GM10266 (cell line): ENCODE data around the gene PTH.

Experiments used
- DNase-seq: peaks from one replicate; pipeline ENCODE4 v3.0.0; 2012; ENCODE audit errors: extremely low spot score
- TF ChIP-seq, protein P1 (sequence below): IDR thresholded peaks from 2 replicates; pipeline ENCODE4 v1.5.1; 2012; ENCODE audit warnings: mild to moderate bottlenecking, low read depth; ENCODE audit not compliant: control insufficient read depth, insufficient read depth; ENCODE audit errors: missing control alignments

Gene PTH

DNA sequence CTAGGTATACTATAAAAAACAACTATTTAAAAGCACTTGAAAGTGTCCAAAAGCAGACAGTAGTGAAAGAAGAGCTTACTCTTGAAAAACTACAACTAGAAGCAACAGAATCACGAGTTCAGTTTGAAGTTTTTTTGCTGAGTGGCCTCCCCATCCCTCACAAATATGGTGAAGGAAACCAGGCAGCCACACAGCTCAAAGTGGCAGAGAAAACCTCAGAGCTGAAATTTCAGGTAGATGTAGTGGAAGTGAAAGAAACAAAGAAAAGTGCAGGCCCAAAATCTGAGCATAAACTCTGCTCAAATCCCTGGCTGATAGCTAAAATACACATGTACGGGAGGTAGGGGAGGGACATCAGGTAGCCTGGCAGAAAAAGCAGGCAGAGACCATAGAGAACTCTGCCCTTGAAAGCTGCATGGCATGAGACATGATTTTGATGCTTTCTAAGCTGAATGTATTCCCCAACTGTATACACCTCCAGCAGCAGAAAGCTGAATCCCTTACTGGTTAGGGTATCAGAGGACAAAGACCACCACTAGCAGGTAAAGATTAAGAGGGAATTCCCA, 44.9 kb downstream of the PTH start:
- TF ChIP-seq, protein P1, sequence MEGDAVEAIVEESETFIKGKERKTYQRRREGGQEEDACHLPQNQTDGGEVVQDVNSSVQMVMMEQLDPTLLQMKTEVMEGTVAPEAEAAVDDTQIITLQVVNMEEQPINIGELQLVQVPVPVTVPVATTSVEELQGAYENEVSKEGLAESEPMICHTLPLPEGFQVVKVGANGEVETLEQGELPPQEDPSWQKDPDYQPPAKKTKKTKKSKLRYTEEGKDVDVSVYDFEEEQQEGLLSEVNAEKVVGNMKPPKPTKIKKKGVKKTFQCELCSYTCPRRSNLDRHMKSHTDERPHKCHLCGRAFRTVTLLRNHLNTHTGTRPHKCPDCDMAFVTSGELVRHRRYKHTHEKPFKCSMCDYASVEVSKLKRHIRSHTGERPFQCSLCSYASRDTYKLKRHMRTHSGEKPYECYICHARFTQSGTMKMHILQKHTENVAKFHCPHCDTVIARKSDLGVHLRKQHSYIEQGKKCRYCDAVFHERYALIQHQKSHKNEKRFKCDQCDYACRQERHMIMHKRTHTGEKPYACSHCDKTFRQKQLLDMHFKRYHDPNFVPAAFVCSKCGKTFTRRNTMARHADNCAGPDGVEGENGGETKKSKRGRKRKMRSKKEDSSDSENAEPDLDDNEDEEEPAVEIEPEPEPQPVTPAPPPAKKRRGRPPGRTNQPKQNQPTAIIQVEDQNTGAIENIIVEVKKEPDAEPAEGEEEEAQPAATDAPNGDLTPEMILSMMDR, result no peak
- no peak for DNase-seq

DNA sequence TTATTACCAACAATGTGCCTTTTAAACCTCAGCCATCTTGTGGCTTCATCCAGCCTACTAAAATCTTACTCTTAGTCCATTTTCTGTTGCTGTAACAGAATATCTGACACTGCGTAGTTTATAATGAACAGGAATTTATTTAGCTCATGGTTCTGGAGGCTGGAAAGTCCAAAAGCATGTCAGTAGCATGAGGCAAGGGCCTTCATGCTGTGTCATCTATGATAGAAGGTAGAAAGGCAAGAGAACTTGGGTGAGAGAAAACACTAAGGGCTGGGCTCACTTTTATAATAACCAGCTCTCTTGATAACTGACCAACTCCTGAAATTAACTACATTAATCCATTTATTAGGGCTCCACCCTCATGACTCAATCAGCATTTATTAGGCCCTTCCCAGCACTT, 46.3 kb downstream of the PTH start:
- TF ChIP-seq, protein P1, result no peak
- DNase-seq, result no peak

GRCh38 chr11:13448876-13449275, 46.9 kb downstream of the PTH start:
- TF ChIP-seq, protein P1, result no peak
- no peak for DNase-seq

GRCh38 chr11:13446444-13446843, 49.4 kb downstream of the PTH start:
- no peak for DNase-seq
- TF ChIP-seq, protein P1, result no peak

- TF ChIP-seq, protein P1, result no peak
- DNase-seq, result no peak
Observed at GRCh38 chr11:13445588-13445987, 50.2 kb downstream of the PTH start.
